A673 (cell line): ENCODE data around the gene UBE2E2. TPM values are rescaled to one million over a fixed set of nuclear protein-coding genes. Genes with fewer than 3 reads are reported as not detected.

Experiments used
- BruUV-seq: library from RNA; stranded (reverse); fragments of 400-500 nt; replicated peaks from 2 replicates; lab custom pipeline; 2021; lab: Mats Ljungman, UMichigan
- CTCF ChIA-PET: fragments of 300-600 bp; sonication (Branson Sonifier 250); formaldehyde crosslinking; loops from one replicate; lab custom pipeline; 2022; ENCODE audit warnings: antibody characterized with exemption; lab: Charles Lee
- POLR2A ChIA-PET: fragments of 300-600 bp; sonication (Branson Sonifier 250); formaldehyde crosslinking; loops from one replicate; lab custom pipeline; 2022; ENCODE audit warnings: antibody characterized with exemption; ENCODE audit not compliant: low non-redundant PET; lab: Charles Lee
- DNase-seq: peaks from one replicate; pipeline ENCODE4 v3.0.0-alpha.2; 2015; ENCODE audit warnings: low spot score
- H3K27ac ChIP-seq: fragments of 200-600 bp; sonication (generic); 2 replicates; pipeline ENCODE4 v1.5.1; 2016; ENCODE audit warnings: mixed run types, low read depth, mild to moderate bottlenecking, mixed read lengths, antibody characterized with exemption, low read length; ENCODE audit not compliant: poor library complexity, severe bottlenecking
- H3K27me3 ChIP-seq: fragments of 200-600 bp; sonication (generic); replicated peaks from 2 replicates; pipeline ENCODE4 v1.6.1; 2017; ENCODE audit warnings: mixed run types, low read depth, mild to moderate bottlenecking, mixed read lengths, antibody characterized with exemption, low read length; ENCODE audit not compliant: insufficient read depth, poor library complexity
- H3K36me3 ChIP-seq: fragments of 200-600 bp; sonication (generic); 2 replicates; pipeline ENCODE4 v1.6.1; 2016; ENCODE audit warnings: mixed run types, mild to moderate bottlenecking, mixed read lengths, antibody characterized with exemption, low read length; ENCODE audit not compliant: insufficient read depth, poor library complexity, severe bottlenecking
- H3K4me1 ChIP-seq: fragments of 200-600 bp; sonication (generic); 2 replicates; pipeline ENCODE4 v1.6.1; 2017; ENCODE audit warnings: mixed run types, mild to moderate bottlenecking, mixed read lengths, antibody characterized with exemption, low read length; ENCODE audit not compliant: insufficient read depth, poor library complexity, severe bottlenecking
- H3K4me3 ChIP-seq: fragments of 200-600 bp; sonication (generic); 2 replicates; pipeline ENCODE4 v1.5.1; 2016; ENCODE audit warnings: low read depth, mixed run types, mild to moderate bottlenecking, mixed read lengths, low read length; ENCODE audit not compliant: poor library complexity, severe bottlenecking
- H3K9me3 ChIP-seq: fragments of 200-600 bp; sonication (generic); 2 replicates; pipeline ENCODE4 v1.6.1; 2016; ENCODE audit warnings: mixed run types, low read depth, mild to moderate bottlenecking, mixed read lengths, antibody characterized with exemption, low read length; ENCODE audit not compliant: poor library complexity, severe bottlenecking
- CTCF ChIP-seq: fragments of 300-800, 200-600 bp; sonication (generic); conservative IDR thresholded peaks from 2 replicates; pipeline ENCODE4 v1.5.1; 2017; ENCODE audit warnings: low read depth, mild to moderate bottlenecking, antibody characterized with exemption, low read length, moderate library complexity, mixed read lengths
- EZH2 ChIP-seq: fragments of 200-600 bp; sonication (generic); IDR thresholded peaks from 2 replicates; pipeline ENCODE4 v1.6.1; 2017; ENCODE audit warnings: borderline replicate concordance, low read depth, mild to moderate bottlenecking, mixed read lengths, antibody characterized with exemption, low read length; ENCODE audit not compliant: poor library complexity, severe bottlenecking
- intact Hi-C: fragments of 100-400 bp; cut with micrococcal nuclease; formaldehyde crosslinking; loops from one replicate; pipeline ENCODE4 v1.10.0; 2022; ENCODE audit not compliant: unreplicated experiment
- total RNA-seq: library from RNA; stranded (reverse); gene quantifications from 2 replicates; pipeline ENCODE4 v1.2.3, GENCODE V29; 2021

The UBE2E2 gene
- total RNA-seq, 1 experiment from 2014 or later = 2.0 TPM

GRCh38 chr3:23508464-23508863, 305.3 kb downstream of the UBE2E2 start:
- Histone ChIP-seq H3K4me3 (no peak overlapping the region), H3K4me1 (no peaks in the 10 kb centered on the region), H3K27me3 (no peaks in the 10 kb centered on the region), H3K27ac (no peak overlapping the region), H3K9me3 (no peaks in the 10 kb centered on the region), H3K36me3 (no peaks in the 10 kb centered on the region)
- ChIA-PET POLR2A (no interaction called here), CTCF (no interaction called here)
- intact Hi-C loops = no loop called here
- TF ChIP-seq CTCF (no peak), EZH2 (no peak)
- no TSS peak for BruUV-seq
- no peak for DNase-seq

- H3K4me3 ChIP-seq = no peak overlapping the region
- intact Hi-C loops = no loop called here
- no TSS peak for BruUV-seq
- peaks cover 8% of the 10 kb centered on the region for H3K27me3 ChIP-seq
- POLR2A ChIA-PET = no interaction called here
- no peaks in the 10 kb centered on the region for H3K9me3 ChIP-seq
- TF ChIP-seq EZH2 (no peak), CTCF (no peak)
- H3K36me3 ChIP-seq = no peaks in the 10 kb centered on the region
- CTCF ChIA-PET = no interaction called here
- H3K27ac ChIP-seq = no peak overlapping the region
- H3K4me1 ChIP-seq = no peaks in the 10 kb centered on the region
- DNase-seq = no peak
Observed at GRCh38 chr3:23518441-23518840, 315.3 kb downstream of the UBE2E2 start.

- CTCF ChIA-PET = no interaction called here
- no peaks in the 10 kb centered on the region for H3K4me1 ChIP-seq
- no peaks in the 10 kb centered on the region for H3K9me3 ChIP-seq
- peaks cover 8% of the 10 kb centered on the region for H3K27me3 ChIP-seq
- intact Hi-C loops = no loop called here
- no peak overlapping the region for H3K4me3 ChIP-seq
- no TSS peak for BruUV-seq
- no peak for DNase-seq
- TF ChIP-seq CTCF (no peak), EZH2 (no peak)
- POLR2A ChIA-PET = no interaction called here
- no peaks in the 10 kb centered on the region for H3K36me3 ChIP-seq
- no peak overlapping the region for H3K27ac ChIP-seq
Observed at GRCh38 chr3:23519314-23520208, 316.4 kb downstream of the UBE2E2 start.
